ENCODE data around the gene TRAK1. TPM values are rescaled to one million over a fixed set of nuclear protein-coding genes. Genes with fewer than 3 reads are reported as not detected.

TRAK1 gene
- polyA plus RNA-seq, 3 donors, result 6.6 to 40.8 (median 7.0) TPM

DNA sequence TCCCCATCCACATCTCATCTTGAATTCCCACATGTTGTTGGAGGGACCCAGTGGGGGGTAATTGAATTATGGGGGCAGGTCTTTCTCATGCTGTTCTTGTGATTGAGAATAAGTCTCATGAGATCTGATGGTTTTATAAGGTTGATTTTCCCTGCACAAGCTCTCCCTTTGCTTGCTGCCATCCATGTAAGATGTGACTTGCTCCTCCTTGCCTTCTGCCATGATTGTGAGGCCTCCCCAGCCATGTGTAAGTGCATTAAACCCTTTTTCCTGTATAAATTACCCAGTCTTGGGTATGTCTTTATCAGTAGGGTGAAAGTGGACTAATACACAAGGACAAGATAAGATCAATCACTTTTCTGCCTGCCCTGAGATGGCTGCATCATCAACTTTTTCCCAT, 180.6 kb downstream of the TRAK1 start:
- H3K9me3 ChIP-seq (replicated peaks in 1 of 2; ENCODE audit: control insufficient read depth in 1 of 2, insufficient read depth in 1 of 2, low read length in 2 of 2), result peaks cover 0 to 3% of the 10 kb centered on the region in 2 donors
- TF ChIP-seq, protein P1, sequence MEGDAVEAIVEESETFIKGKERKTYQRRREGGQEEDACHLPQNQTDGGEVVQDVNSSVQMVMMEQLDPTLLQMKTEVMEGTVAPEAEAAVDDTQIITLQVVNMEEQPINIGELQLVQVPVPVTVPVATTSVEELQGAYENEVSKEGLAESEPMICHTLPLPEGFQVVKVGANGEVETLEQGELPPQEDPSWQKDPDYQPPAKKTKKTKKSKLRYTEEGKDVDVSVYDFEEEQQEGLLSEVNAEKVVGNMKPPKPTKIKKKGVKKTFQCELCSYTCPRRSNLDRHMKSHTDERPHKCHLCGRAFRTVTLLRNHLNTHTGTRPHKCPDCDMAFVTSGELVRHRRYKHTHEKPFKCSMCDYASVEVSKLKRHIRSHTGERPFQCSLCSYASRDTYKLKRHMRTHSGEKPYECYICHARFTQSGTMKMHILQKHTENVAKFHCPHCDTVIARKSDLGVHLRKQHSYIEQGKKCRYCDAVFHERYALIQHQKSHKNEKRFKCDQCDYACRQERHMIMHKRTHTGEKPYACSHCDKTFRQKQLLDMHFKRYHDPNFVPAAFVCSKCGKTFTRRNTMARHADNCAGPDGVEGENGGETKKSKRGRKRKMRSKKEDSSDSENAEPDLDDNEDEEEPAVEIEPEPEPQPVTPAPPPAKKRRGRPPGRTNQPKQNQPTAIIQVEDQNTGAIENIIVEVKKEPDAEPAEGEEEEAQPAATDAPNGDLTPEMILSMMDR (IDR thresholded peaks at IDR 0.05), result no peak
- no peak overlapping the region for H3K4me2 ChIP-seq (replicated peaks; ENCODE audit: extremely low read depth, low read length, poor library complexity, severe bottlenecking)
- no peaks in the 10 kb centered on the region for H3K36me3 ChIP-seq (replicated peaks in 1 of 2; ENCODE audit: control insufficient read depth in 1 of 2, insufficient read depth in 2 of 2, low read length in 2 of 2)
- no peaks in the 10 kb centered on the region for H3K4me1 ChIP-seq (ENCODE audit: control insufficient read depth in 1 of 2, insufficient read depth in 2 of 2, low read length in 2 of 2)
- intact Hi-C loops (cut with micrococcal nuclease), result no loop called here
- no peak overlapping the region for H2AFZ ChIP-seq (ENCODE audit: insufficient read depth, low read depth, low read length, poor library complexity, severe bottlenecking)
- no peak overlapping the region for H3K27ac ChIP-seq (ENCODE audit: low read depth in 1 of 2, low read length in 2 of 2)
- Mint-ChIP-seq H3K36me3 (no peaks in the 10 kb centered on the region), H3K27me3 (ENCODE audit: low read depth in 3 of 3) (peaks cover 14 to 26% (median 23%) of the 10 kb centered on the region in 3 donors), H3K4me1 (no peaks in the 10 kb centered on the region), H3K27ac (no peak overlapping the region), H3K9me3 (peaks cover 2 to 10% (median 6%) of the 10 kb centered on the region in 7 donors), H3K4me3 (no peak overlapping the region)
- H3K9ac ChIP-seq (ENCODE audit: insufficient read depth, low read length, poor library complexity, severe bottlenecking), result no peak overlapping the region
- H3K27me3 ChIP-seq (ENCODE audit: control insufficient read depth in 2 of 2, insufficient read depth in 2 of 2, low read length in 2 of 2), result peaks cover 7 to 25% of the 10 kb centered on the region in 2 donors
- H3K4me3 ChIP-seq (replicated peaks in 1 of 3; ENCODE audit: low read depth in 2 of 3, low read length in 3 of 3), result no peak overlapping the region
- DNase-seq, result no peak
- no peaks in the 10 kb centered on the region for H3K79me2 ChIP-seq (ENCODE audit: insufficient read depth, low read length)
- H4K20me1 ChIP-seq (ENCODE audit: insufficient read depth, low read length), result no peaks in the 10 kb centered on the region

DNA sequence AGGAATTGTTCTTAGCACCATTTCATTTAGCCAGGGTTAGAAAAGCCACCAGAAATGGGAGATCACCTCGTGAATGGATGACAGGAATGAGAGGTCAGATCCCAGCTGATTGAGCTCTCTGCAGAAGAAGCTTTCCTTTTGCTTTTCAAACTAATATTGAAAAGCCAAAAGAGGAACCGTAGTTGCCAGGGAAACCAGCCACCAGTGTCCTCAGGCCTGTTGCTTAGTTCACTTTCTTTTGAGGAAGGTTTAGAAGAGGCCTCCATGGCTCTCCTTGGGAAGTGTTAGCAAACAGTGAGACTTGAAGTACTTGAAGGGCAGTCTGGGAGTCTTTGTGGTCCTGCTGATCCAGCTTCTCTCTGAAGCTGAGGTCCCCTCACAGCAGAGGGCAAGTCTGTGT, 182.2 kb downstream of the TRAK1 start:
- no peak overlapping the region for H2AFZ ChIP-seq (ENCODE audit: insufficient read depth, low read depth, low read length, poor library complexity, severe bottlenecking)
- H3K27me3 ChIP-seq (ENCODE audit: control insufficient read depth in 2 of 2, insufficient read depth in 2 of 2, low read length in 2 of 2), result peaks cover 4 to 12% of the 10 kb centered on the region in 2 donors
- H3K4me3 Mint-ChIP-seq, result no peak overlapping the region
- no peaks in the 10 kb centered on the region for H3K36me3 ChIP-seq (replicated peaks in 1 of 2; ENCODE audit: control insufficient read depth in 1 of 2, insufficient read depth in 2 of 2, low read length in 2 of 2)
- no peak overlapping the region for H3K4me2 ChIP-seq (replicated peaks; ENCODE audit: extremely low read depth, low read length, poor library complexity, severe bottlenecking)
- DNase-seq, result no peak
- H3K79me2 ChIP-seq (ENCODE audit: insufficient read depth, low read length), result no peaks in the 10 kb centered on the region
- H3K4me3 ChIP-seq (replicated peaks in 1 of 3; ENCODE audit: low read depth in 2 of 3, low read length in 3 of 3), result no peak overlapping the region
- no peaks in the 10 kb centered on the region for H3K4me1 ChIP-seq (ENCODE audit: control insufficient read depth in 1 of 2, insufficient read depth in 2 of 2, low read length in 2 of 2)
- H3K9ac ChIP-seq (ENCODE audit: insufficient read depth, low read length, poor library complexity, severe bottlenecking), result no peak overlapping the region
- H3K27ac ChIP-seq (ENCODE audit: low read depth in 1 of 2, low read length in 2 of 2), result no peak overlapping the region
- no CpG with 5 or more reads among the region's 2 CpGs for WGBS (ENCODE audit: insufficient coverage)
- no peaks in the 10 kb centered on the region for H4K20me1 ChIP-seq (ENCODE audit: insufficient read depth, low read length)
- TF ChIP-seq, protein P1 (IDR thresholded peaks at IDR 0.05), result no peak
- H3K9me3 ChIP-seq (replicated peaks in 1 of 2; ENCODE audit: control insufficient read depth in 1 of 2, insufficient read depth in 1 of 2, low read length in 2 of 2), result no peaks in the 10 kb centered on the region
- H3K27me3 Mint-ChIP-seq (ENCODE audit: low read depth in 3 of 3), result peaks cover 2 to 12% (median 8%) of the 10 kb centered on the region in 3 donors
- intact Hi-C loops (cut with micrococcal nuclease), result no loop called here
- H3K27ac Mint-ChIP-seq, result no peak overlapping the region
- no peaks in the 10 kb centered on the region for H3K4me1 Mint-ChIP-seq
- H3K9me3 Mint-ChIP-seq, result peaks cover 0 to 7% (median 4%) of the 10 kb centered on the region in 7 donors
- H3K36me3 Mint-ChIP-seq, result no peaks in the 10 kb centered on the region

All from CD14-positive monocyte (primary cell).